ENCODE results near the gene CIC.

CIC gene

DNA sequence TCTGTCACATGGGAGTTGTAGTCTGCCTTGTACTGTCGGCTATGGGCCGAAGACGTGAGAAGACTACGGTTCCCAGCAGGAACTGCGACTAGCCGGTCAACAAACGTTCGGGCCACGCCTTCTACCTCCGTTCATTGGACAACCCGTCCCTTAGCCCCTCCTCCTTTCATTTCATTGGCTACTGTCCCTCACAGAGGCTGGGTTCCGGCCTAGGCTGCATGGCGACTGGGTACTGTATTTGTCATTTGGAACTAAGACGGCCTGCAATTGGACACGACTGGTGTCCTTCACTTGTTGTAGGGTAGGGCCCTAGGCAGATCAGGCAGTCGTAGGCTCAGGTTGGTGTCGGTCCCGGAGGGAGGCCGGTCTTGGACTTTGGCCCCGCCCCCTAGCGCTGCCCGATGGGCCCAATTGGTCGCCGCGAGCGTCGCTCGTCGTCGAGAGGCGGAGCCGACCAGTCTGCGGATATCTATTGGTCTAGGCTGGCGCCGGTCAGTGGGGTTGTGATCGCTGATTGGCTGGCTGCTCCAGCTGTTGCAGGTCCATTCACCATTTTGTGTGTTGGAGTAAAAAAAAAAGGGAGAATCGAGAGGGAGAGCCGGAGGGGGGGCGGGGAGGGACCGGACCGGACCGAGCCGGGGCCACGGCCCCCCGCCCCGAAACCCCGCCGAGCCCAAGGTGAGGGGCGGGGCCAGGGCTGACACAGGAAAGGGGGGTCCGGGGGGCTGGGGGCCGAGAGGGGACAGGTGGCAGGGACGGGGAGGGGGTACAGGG is at the start of gene CIC:
Gene CIC, plus strand, starts transcription at position 549 of the 774 bp plus-strand sequence. CDS start 2,532 bp downstream, outside the sequence.
- peak; percentile 100 for DNase-seq

DNA sequence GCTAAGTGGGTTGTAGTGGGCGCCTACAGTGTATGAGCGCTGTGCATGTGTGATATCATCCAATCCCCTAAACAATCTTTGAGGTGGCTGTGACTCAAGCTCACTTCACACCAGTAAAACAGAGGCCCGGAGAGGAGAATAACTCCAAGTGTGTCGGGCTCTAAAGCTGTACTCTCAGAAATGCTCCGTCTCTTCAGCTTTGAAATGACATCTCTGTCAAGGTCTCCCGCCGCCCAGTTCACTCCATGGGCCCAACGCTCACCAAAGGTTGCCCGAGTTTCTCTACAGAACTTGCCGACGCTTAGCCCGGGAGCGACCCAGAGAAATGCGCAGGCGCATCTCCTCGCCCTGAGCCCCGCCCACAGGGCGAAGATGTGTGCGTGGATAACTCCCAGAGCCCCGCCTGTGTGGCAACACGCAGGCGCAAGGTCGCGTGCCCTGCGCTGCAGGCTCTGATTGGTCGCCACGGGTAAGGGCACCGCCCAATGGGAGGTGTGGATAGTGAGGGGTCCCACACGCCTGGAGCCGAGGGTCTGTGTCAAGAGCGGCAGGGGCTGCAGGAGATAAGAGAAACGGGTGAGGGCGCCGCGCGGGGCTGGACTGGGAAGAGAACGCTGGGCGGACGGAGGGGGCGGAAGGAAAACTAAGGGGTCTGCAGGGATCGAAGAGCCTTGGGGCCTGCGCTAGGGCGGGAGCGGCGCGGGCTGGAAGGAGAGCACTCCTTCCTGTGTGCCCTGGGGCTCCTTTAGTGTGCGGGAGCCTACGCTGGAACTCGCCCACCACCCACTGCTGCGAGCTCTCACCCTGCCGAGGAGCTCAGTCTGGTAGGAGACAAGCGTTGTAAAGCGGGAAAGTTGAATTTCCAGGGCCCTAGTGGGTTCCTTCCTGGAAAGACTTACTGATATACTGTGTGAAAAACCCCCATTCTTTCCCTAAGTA is 49.0 kb upstream of the CIC start, which contains the start of gene ZNF526:
Gene ZNF526, plus strand, starts transcription at position 501 of the 939 bp plus-strand sequence. CDS start 4,092 bp downstream, outside the sequence.
- DNase-seq, result peak; percentile 100

DNA sequence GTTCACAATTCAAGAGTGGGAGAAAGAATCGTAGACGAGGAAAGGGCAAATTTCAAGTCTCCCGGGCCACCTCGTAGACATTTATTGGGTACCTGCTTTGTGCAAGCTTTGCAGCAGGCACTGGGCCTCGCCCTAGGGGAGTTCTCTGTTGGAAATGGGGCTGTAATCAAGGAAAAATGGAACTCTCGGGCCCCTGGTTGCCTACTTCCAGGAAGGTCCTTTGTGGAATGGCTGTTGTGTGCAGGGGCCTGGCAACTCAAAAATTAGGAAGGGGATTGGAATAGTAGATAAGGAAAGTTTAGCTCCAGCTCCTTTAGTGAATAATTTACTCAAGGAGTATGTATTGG is 48.3 kb upstream of the CIC start:
- DNase-seq, result no peak

DNA sequence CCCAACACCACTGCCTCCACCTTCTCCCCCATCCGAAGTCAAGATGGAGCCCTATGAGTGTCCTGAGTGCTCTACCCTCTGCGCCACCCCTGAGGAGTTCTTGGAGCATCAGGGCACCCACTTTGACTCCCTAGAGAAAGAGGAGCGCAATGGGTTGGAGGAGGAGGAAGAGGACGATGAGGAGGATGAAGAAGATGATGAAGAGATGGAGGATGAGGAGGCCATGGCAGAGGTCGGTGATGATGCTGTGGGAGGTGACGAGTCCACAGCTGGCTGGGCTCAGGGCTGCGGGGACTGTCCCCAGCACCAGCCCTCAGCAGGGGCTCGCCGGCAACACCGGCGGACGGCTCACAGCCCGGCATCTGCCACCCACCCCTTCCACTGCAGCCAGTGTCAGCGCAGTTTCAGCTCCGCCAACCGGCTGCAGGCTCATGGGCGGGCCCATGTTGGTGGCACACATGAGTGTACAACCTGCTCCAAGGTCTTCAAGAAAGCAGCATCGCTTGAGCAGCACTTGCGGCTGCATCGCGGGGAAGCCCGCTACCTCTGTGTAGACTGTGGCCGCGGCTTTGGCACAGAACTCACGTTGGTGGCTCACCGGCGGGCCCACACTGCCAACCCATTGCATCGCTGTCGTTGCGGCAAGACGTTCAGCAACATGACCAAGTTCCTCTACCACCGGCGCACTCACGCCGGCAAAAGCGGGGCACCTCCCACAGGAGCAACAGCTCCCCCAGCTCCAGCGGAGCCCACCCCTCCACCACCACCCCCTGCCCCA is 43.9 kb upstream of the CIC start:
- no peak for DNase-seq

DNA sequence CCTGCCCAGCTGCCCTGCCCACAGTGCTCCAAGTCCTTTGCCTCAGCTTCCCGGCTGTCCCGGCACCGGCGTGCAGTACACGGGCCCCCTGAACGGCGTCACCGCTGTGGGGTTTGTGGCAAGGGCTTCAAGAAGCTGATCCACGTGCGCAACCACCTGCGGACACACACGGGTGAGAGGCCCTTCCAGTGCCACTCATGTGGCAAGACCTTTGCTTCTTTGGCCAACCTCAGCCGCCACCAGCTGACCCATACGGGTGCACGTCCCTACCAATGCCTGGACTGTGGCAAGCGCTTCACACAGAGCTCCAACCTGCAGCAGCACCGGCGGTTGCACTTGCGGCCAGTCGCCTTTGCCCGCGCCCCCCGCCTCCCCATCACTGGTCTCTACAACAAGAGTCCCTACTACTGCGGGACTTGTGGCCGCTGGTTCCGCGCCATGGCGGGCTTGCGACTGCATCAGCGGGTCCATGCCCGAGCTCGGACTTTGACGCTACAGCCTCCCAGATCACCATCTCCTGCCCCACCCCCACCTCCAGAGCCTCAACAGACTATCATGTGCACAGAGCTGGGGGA is 43.2 kb upstream of the CIC start:
- DNase-seq, result no peak

DNA sequence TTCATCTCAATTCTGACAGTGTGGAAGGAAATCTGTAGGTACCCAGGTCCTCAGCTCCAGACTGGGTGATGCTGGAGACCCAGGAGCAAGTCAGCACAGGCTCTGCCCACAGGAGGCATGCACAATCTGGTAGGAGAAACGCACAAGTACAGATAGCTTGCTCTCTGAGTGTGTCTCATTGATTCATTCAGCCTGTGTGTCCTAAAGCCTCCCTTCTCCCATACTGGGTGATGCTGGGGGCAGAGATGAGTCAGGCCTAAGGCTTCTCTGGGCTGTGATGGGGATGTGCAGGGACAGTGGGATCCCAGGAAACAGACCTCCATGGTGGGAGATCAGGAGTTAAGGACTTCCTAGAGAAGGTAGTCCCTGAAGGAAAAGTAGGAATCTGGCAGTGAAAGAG is 42.2 kb upstream of the CIC start:
- DNase-seq, result no peak

DNA sequence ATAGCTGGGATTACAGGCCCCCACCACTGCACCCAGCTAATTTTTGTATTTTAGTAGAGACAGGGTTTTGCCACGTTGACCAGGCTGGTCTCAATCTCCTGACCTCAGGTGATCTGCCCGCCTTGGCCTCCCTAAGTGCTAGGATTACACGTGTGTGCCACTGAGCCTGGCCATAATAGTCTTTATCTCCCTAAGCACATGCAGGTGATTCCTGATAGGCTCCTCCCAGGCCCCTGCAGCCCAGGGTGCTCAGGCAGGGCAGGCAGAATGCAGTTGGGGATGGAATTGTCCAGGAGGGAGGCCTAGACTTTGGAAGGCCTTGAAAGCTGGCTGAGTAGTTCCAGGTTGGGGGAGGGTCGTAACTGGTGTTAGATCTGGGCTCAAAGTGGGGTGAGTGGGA is 40.4 kb upstream of the CIC start:
- DNase-seq, result no peak

DNA sequence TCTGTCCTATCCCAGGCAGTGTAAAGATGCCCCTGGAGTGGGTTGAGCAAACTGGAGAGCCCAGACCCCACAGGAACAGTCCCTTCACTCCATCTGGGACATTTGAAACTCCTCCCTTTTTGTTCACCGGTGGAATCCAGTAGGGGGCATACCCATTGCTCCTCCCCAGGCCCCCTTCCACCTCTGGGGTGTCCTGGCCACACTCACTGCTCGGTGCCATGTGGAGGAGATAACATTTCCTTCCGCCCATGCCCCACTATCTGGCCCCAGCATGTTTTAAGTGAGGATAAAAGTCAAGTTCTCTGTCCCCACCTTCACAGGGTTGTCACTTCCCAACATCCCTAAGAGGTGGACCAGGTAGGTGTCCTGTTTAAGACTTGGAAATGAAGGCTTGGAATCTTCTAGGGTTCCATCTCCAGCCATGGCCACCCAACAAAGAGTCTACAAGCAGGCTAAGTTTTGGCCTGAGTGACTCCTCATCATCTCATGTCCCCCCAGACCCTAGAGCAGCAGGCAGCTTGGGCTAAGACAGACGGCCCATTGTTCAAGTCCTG is 39.7 kb upstream of the CIC start:
- DNase-seq, result no peak

DNA sequence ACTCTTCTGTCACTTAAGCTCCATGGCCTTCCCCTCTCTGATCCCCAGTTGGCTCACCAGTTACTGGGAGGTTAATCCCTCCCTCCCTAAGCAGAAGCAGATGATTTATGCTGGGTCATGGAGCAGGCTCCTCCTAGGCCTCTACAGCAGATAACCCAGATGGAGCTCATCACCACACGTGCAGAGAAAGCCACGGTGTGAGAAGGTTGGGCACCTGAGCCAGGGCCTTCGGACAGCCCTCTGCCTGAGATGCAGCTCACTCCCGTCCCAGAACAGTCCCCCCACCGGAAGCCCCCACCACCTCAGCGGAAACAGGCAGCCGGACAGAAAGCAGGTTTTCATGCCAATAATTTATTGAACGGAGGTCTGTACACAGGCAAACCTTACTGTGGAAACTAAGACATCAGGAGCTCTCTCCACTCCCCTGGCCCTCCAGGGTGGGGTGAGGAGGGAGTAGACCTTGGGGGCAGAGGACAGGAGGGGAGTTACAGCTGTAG is 39.1 kb upstream of the CIC start:
- DNase-seq, result peak; percentile 61

DNA sequence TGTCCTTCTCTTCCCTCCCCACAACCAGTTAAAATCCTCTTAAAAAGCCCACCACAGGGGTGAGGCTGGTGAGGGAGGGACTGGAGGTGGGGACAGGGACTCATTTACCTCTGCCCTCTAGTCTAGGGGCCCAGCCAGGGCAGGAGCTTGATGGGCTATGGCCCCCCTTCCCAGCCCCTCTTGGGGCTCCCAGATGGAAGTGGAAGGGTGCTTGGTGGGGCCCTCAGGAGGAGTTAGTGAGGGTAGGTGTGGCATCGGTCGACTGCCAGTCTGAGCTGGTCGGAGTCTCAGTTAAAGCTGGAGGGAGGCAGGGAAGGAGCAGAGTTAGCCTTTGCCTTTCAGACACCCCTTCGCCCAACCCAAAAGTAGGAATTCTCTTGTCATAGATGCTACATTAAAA is 38.5 kb upstream of the CIC start:
- DNase-seq, result no peak

DNA sequence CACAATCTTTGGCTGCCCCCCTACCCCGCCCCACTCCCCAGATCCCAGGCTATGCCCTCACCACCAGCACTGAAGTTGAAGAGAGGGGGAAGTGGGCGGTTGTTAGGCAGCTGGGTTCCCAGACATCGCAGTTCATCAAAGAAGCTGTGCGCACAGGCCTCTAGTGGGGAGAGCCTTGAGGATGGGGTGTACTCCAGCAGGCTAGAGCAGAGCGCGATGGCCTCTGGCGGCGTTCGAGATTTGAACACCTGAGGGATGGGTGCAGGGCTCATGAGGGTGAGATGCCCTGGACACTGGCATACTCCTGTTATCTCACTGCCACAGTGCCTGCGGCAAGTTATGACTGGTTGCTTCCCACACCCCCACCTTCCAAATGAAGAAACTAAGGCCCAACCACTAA is 36.6 kb upstream of the CIC start:
- DNase-seq, result no peak

DNA sequence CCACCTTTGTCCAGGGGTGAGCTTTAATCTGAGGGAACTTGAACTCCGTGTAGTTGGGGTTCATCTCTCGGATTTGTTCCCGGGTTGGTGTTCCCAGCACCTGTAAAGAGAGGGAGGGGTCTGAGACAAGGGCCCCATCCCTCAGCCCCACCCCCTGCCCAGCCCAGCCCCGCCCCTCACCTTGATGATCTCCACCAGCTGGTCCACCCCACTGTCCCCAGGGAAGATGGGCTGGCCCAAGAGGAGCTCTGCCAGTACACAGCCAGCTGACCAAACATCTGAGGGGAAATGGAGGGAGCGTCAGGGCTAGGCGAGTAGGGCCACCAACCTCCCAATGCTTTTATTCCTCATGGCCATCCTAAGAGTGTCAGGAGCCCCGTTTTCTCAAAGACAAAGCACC is 35.9 kb upstream of the CIC start:
- DNase-seq, result no peak

DNA sequence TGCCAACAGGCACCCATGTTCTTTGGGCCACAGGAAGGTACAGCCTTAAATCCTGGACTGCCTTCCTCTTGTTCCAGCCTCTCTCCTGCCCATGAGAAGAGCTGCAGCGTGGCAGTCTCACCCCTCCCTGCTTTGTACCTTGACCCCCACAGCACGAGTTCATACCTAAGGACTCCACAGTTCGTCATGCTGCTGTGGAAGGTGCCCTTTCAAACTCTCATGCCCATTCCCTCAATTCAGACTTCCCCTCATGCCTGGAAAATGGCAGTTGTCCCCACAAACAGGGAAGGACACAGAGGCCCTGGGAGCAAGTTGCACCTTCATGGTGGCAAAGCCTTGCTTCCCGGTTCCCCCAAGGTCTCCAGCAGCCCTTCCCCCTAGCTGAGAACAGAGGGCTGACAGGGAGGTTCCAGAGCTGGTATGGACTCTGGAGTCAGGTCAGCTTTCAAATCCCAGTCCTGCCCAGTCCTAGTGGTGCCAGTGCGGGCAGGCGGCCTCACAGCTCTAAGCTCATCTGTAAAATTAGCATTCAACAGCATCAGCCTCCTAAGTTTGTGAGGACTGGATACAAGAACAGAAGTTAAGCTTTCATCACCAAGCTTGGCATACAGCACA is 35.3 kb upstream of the CIC start:
- DNase-seq, result no peak

DNA sequence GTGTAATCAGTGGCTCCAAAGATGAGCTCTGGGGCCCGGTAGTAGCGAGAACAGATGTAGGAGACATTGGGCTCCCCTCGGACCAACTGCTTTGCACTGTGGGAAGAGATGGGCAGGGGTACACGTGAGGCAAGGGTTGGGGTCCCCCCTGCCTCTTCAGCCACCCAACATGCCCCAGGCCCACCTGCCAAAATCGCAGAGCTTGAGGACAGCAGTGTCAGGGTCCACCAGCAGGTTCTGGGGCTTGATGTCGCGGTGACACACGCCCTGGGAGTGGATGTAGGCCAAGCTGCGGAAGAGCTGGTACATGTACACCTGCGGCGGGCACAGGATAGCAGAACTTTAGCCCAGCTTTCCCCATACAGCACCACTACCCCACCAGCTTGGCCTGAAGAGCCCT is 34.7 kb upstream of the CIC start:
- no peak for DNase-seq

DNA sequence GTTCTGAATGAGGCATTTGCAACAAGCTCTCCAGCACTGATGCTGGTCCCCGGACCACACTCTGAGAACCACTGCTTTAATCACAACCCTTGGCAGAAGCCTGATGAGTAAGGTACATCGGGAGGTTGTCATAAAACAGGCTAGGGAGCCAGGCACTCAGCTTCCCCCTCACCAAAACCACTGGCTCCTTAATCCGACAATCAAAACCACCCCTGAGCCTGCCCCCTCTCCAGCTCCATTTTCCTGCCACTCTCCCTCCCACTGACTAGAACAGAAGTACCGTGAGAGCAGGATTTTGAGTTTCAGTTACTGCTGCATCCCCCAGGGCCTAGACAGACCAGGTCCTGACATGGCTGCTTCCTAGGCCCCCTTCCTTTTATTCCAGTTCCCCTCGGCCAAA is 33.9 kb upstream of the CIC start:
- no peak for DNase-seq

DNA sequence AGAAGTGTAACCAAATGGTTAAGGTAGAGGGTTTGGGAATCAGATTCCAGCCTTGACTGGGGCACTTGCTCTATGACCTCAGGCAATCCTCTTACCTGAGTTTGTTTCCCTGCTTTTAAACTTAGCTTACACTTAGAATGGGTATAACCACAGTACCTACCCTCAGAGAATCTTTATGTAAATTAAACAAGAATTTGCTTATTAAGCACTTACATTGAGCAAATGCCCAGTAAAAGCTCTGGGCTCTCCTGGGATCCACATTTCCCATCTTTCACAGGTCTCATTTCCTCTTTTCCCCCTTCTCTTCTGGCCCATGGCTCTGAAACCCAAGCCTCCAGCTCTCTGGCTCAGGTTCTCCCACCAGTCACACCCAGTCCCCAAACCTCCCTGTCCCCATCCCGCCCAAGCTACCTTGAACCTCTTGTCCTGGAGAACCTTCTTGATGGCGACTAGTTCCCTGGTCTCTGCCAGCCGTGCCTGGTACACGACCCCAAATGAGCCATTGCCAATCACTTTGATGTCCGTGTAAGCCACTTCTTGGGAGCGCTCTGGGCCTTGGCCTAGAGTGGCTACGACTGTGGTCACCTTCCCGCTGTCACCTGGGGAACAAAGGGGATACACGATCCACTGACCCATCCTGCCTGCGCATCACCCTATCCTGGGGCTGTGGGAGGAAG is 29.4 kb upstream of the CIC start:
- DNase-seq, result no peak

DNA sequence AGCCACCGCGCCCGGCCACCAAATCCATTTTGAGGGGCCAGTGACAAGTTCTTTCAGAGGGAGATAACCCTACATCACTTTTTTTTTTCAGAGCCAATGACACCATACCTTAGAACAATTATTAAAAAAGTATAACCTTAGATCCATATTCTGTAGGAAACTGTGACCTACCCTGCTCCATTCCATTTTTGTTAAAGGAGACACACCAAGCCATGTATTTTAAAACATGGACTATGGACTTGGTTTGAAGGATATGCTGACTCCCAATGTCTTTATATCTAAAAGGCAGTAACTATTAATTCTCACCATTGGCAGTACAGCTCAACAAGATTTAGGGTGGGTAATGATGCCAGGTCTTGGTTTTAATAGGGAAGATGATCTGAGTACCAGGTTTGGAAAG is 27.8 kb upstream of the CIC start:
- DNase-seq, result no peak

DNA sequence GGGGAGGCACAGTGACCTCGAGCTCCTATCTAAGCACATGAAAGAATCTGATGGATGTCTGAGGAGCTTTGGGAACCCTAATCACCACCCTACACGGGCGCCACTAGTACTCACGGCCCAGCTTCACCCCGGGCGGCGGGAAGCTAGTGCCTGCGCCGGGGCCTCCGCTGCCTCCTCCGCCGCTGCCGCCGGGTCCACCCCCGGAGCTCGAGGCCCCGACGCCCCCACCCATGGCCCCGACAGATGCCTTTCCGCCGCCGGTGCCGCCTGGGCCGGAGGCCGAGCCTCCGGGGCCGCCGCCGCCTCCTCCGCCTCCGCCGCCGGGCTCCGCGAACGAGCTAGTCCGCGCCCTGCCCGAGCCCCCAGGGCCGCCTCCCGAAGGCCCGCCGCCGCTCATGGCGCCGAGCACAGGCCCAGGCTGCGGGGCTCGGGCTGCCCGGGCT is 27.0 kb upstream of the CIC start:
- no peak for DNase-seq

DNA sequence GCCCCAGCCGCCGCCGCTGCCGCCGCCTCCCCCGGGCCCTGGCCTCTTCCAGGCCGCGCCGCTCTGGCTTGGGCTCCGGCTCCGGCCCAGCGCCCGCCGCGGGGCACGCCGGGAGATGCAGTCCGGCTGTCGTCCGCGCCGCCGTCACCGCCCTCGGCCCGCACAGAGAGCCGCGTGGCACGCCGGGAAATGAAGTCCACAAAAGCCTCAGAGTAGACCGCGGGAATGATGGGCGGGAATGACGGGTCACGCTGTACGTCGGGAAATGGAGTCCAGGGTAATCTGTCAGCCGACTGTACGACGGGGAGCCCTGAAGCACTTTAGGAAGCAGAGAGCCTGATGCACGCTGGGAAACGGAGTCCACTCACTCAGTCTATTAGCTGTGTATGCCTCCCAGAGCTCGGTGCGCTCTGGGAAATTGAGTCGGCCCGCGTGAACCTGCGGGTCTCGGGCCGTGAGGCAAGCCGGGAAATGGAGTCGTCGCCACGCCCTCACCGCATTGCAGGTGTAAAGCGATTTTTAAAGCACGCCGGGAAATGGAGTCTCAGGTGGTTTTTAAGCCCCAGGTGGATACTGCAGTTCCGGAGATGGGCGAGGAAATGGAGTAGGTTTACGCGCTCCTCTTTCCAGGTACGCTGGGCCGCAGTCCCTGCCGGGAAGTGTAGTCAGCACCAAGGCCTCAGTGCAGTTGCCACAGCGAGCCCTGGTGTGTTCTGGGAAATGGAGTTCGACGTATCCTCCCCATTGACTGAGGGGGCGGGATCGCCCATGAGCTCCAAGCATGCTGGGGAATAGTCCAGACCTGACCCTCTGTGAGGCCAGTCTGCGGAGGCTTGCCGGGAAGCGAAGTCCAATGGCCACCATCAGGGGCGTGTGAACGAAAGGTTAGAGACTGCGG is 26.3 kb upstream of the CIC start, which contains the start of gene GSK3A:
Gene GSK3A, minus strand, starts transcription at position 91 of the 898 bp plus-strand sequence. CDS start 137 bp downstream, outside the sequence.
- DNase-seq, result peak; percentile 99
